Peyer's patch (tissue), 4 donors: ENCODE data around the gene SYK.

ENCODE experiments used
- POLR2A ChIP-seq, 2 donors: fragments of 450-650 bp; IDR thresholded peaks; one replicate each; pipeline ENCODE4 v1.5.1; 2017; ENCODE audit warnings: antibody characterized with exemption in 2 of 2, mild to moderate bottlenecking in 2 of 2, moderate library complexity in 2 of 2
- TF ChIP-seq, protein P1 (sequence below), 6 experiments: fragments of 450-650 bp in 4 of 6; fragments of 200-600 bp in 2 of 6; sonication (generic) in 1 of 6; IDR thresholded peaks; one replicate each; pipeline ENCODE4 v1.5.1; 2017 to 2019; ENCODE audit warnings: antibody characterized with exemption in 6 of 6, mild to moderate bottlenecking in 3 of 6, moderate library complexity in 1 of 6

DNA sequence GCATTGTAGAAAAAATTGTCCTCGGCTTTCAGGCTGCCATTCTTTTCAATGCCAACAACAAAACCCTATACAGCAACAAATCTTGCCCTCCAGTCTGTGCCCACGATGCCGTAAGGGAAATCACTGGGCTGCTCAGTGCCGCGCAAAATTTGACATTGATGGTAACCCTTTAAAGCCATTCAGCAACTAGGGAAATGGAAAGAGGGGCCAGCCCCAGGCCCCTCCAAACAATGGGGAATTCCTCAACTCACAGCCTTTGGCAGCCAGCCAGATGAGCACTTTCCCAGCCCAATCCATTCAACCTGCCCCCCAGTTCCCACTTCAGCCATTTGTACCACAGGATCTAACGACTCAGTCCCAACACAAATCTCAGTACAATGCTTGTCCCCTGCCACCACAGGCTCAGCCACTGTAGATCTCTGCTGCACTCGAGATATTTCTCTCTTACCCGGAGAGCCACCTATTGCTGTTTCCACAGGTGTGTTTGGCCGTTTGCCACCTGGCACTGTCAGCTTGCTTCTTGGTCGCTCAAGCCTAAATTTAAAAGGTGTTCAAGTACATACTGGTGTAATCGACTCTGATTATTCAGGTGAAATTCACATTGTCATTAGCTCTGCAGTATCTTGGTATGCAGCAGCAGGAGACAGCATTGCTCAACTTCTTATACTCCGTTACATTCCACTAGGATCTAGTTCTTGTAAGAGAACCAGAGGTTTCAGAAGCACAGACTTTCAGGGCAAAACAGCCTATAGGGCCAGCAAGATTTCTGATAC lies 103.3 kb downstream of the SYK start:
- no peak for TF ChIP-seq POLR2A (IDR thresholded peaks at IDR 0.05)
- TF ChIP-seq, protein P1, sequence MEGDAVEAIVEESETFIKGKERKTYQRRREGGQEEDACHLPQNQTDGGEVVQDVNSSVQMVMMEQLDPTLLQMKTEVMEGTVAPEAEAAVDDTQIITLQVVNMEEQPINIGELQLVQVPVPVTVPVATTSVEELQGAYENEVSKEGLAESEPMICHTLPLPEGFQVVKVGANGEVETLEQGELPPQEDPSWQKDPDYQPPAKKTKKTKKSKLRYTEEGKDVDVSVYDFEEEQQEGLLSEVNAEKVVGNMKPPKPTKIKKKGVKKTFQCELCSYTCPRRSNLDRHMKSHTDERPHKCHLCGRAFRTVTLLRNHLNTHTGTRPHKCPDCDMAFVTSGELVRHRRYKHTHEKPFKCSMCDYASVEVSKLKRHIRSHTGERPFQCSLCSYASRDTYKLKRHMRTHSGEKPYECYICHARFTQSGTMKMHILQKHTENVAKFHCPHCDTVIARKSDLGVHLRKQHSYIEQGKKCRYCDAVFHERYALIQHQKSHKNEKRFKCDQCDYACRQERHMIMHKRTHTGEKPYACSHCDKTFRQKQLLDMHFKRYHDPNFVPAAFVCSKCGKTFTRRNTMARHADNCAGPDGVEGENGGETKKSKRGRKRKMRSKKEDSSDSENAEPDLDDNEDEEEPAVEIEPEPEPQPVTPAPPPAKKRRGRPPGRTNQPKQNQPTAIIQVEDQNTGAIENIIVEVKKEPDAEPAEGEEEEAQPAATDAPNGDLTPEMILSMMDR (IDR thresholded peaks at IDR 0.05): no peak
